Body of pancreas (tissue), 4 donors: Measurements from ENCODE around the gene WNK1.

Experiments used
- CTCF ChIP-seq, 7 experiments: fragments of 450-650 bp in 4 of 7; fragments of 200-600 bp in 3 of 7; sonication (generic) in 3 of 7; IDR thresholded peaks; one replicate each; pipeline ENCODE4 v1.5.1; 2016 to 2019; ENCODE audit warnings: antibody characterized with exemption in 7 of 7
- POLR2A ChIP-seq, 3 donors: fragments of 450-650 bp; IDR thresholded peaks; one replicate each; pipeline ENCODE4 v1.6.1; 2016; ENCODE audit warnings: antibody characterized with exemption in 3 of 3, mild to moderate bottlenecking in 2 of 3

DNA sequence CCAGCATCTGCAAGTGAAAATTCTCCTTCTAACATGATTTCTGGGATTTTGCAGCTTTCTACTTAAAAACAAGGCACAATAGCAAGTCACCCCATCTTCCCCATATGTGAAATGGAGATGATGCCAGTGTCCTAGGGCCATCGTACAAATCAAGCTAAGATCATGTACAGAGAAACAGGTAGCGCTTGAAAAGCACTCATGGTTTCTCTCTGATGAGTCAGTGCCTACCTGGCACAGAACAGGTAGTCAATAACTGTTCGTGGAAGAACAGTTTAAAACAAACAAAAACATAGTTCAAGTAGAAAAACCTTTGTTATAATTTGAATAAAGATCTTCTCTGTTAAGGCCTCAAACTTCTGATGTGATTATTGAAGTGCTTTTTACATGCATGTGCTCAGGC lies 150.2 kb downstream of the WNK1 start:
- TF ChIP-seq CTCF (IDR thresholded peaks at IDR 0.05), result no peak
- TF ChIP-seq POLR2A (IDR thresholded peaks at IDR 0.05), result no peak
